22Rv1 (cell line): Measurements from ENCODE around the gene ADH4.

Experiments
- H3K27ac ChIP-seq: fragments of 450-650 bp; 2 replicates; pipeline ENCODE4 v1.5.1; 2017
- CTCF ChIP-seq: fragments of 450-650 bp; IDR thresholded peaks from 2 replicates; pipeline ENCODE4 v1.5.1; 2017; ENCODE audit warnings: mild to moderate bottlenecking
- ZFX ChIP-seq: fragments of 450-650 bp; IDR thresholded peaks from 2 replicates; pipeline ENCODE4 v1.6.1; 2017; ENCODE audit warnings: antibody characterized with exemption, borderline replicate concordance

ADH4 gene

GRCh38 chr4:99078931-99079624, 65.0 kb downstream of the ADH4 start:
- H3K27ac ChIP-seq: no peak overlapping the region
- TF ChIP-seq ZFX (no peak), CTCF (no peak)

GRCh38 chr4:99078336-99078735, 65.8 kb downstream of the ADH4 start:
- no peak overlapping the region for H3K27ac ChIP-seq

GRCh38 chr4:99077177-99077576, 66.9 kb downstream of the ADH4 start:
- TF ChIP-seq ZFX (no peak), CTCF (no peak)
- H3K27ac ChIP-seq: no peak overlapping the region

More at GRCh38 chr4:99078336-99078735, 65.8 kb downstream of the ADH4 start:
- TF ChIP-seq ZFX (no peak), CTCF (no peak)

- TF ChIP-seq ZFX (no peak), CTCF (no peak)
- no peak overlapping the region for H3K27ac ChIP-seq
Measured at GRCh38 chr4:99076292-99076976, 67.7 kb downstream of the ADH4 start.

GRCh38 chr4:99074816-99075215, 69.3 kb downstream of the ADH4 start:
- no peak for TF ChIP-seq CTCF
- no peak for TF ChIP-seq ZFX

More at GRCh38 chr4:99074816-99075215, 69.3 kb downstream of the ADH4 start:
- H3K27ac ChIP-seq: no peak overlapping the region
